ENCODE data around the gene ADCY1. TPM values are rescaled to one million over a fixed set of nuclear protein-coding genes. Genes with fewer than 3 reads are reported as not detected.

Gene ADCY1
- total and polyA plus RNA-seq, 2 donors: 1.2 to 3.7 TPM

DNA sequence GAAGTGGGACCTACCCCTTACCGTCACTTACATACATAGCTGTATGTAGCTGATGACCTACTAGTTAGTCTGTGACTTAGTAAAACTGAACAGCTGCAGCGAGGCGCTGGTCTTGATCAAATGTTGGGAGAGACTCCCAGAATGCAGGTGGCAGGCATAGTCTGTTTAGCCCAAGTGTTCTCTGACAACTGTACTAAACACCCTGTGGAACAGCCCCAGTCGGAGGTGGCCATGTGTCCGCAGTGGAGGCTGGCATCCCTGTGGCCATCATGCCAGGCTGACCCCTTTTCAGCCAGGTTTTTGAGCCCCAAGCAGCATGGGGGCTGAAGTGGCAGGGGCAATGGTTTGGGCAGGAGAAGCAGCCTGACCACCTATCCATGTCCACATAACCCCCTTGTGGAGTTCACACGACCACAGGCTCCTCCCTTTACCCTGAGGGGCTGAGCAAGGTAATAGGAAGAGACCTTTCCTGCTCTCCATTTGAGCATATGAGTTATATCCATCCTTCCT lies 7.2 kb downstream of the ADCY1 start:
- Histone ChIP-seq H3K4me1 (ENCODE audit: insufficient read depth) (no peaks in the 10 kb centered on the region), H3K4me3 (ENCODE audit: low read depth, low read length) (no peak overlapping the region), H3K36me3 (ENCODE audit: insufficient read depth) (no peaks in the 10 kb centered on the region), H3K27ac (ENCODE audit: low read depth) (no peak overlapping the region)
- WGBS: 75% methylated on average over 6 of the region's 6 CpGs
- no peak for DNase-seq (ENCODE audit: extremely low spot score)

DNA sequence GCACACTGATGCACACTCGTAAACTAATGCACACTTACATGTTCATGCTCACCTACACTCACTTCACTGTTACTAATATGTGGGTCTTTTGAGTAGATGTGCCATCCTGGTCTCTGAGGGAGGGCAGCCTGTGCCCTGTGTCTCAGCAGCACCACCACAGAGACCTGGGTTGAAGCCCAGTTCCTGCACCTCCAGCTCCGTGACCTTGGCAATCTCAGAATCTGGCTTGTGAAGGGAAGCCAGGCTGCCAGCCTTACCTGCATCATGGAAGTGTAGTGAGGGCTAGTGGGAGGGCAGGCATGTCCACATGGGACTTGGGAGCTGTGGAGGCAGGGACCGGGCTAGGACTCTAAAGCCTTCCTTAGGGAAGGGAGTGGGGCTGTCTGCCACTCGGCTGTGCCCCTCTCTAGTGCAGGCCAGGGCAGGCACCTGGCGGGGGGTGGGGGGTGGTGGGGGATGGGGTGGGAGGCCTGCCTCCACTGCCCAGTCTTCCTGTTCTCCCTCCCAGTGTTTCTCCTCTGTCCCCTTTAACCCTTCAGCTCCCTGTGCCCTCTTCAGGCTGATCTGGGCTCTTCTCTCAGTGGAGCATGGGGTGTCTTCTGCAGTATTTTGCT lies 8.1 kb downstream of the ADCY1 start:
- Histone ChIP-seq H3K36me3 (ENCODE audit: insufficient read depth) (no peaks in the 10 kb centered on the region), H3K27ac (ENCODE audit: low read depth) (no peak overlapping the region), H3K4me1 (ENCODE audit: insufficient read depth) (no peaks in the 10 kb centered on the region), H3K4me3 (ENCODE audit: low read depth, low read length) (no peak overlapping the region)
- DNase-seq (ENCODE audit: extremely low spot score): no peak
- 66% methylated on average over 5 of the region's 5 CpGs for WGBS

DNA sequence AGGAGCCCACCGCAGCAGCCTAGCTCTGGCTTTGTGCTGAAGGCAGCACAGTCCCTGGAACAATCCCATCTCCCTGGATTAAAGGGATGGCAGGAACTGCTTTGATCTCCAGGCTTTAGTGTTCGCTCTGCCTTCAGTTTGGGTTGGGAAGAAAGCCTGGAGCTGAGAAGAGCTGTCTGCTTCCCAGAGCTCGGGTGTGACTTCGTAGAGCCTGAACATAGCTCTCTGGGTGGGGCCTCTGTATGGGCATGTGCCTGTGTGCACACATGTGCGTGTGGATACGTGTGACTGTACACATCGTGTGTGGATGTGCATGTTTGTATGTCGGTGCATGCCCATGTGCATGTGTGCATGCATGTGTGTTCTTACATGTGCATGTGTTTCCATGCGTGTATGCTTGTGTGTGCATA lies 8.7 kb downstream of the ADCY1 start:
- DNase-seq (ENCODE audit: extremely low spot score): no peak
- WGBS: 48% methylated on average over 9 of the region's 9 CpGs
- Histone ChIP-seq H3K27ac (ENCODE audit: low read depth) (no peak overlapping the region), H3K4me3 (ENCODE audit: low read depth, low read length) (no peak overlapping the region), H3K4me1 (ENCODE audit: insufficient read depth) (no peaks in the 10 kb centered on the region), H3K36me3 (ENCODE audit: insufficient read depth) (no peaks in the 10 kb centered on the region)

DNA sequence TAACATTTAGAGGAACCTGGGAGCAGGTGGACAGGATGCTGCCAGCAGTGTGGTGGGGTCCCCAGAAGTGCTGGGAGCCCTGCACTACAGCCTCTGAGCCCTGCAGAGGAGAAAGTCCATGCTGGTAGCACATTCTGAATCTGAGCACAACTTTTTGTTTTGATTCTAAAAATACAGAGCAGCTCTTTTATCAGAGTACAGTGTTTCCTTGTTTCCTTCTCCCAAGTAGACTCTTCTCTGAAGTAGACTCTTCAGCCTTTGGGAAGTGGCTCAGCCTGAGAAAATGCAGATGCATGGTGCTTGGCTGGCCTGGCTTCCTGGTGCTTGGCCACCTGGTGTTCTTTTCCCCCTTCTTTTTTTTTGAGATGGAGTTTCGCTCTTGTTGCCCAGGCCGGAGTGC lies 9.1 kb downstream of the ADCY1 start:
- H3K36me3 ChIP-seq (ENCODE audit: insufficient read depth): no peaks in the 10 kb centered on the region
- no peak overlapping the region for H3K4me3 ChIP-seq (ENCODE audit: low read depth, low read length)
- DNase-seq (ENCODE audit: extremely low spot score): no peak
- H3K27ac ChIP-seq (ENCODE audit: low read depth): no peak overlapping the region
- no peaks in the 10 kb centered on the region for H3K4me1 ChIP-seq (ENCODE audit: insufficient read depth)
- WGBS: 85% methylated on average over 2 of the region's 2 CpGs

DNA sequence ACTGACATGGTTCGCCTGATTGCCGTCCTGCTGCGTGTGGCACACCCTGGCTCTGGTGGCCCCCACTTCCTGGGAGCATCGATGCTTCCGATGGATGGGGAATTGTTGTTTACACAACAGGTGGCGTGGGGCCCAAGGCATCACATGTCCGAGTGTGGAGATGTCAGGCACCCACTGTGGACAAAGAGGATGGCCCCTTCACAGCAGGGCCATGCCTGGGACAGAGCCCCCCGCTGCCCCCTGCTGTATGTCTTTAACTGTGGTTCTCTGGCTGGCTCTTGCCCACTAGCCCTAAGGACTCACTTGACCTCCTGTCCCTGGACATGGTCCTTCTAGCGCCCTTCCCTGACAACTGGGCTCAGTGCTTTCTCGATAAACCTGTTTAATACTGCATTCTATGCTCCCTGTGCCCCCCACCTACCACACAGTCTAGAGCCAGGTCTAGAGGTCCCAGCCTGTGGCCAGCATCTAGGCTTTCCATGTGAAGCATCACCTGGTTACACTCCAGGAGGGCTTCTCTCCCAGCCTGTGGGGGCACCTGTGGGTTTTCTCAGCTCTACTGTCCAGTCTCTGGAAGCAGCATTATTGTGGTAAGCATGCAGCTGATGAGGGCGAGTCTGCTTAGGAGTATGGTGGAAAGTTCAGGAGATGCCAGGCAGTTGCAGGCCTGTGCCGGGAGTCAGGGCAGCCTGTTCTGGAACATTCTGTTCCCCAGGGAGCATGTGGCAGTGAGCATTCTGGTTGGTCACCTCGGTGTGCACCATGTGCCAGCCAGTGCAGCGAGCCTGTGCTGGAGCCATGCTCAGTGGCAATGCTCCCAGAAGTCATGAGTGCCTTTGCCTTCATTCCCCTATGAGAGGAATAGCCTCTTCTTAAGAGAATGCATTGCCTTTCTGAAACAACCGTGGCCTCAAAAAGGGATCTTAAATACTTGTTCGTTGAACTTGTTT lies 10.4 kb downstream of the ADCY1 start:
- no peaks in the 10 kb centered on the region for H3K36me3 ChIP-seq (ENCODE audit: insufficient read depth)
- H3K4me3 ChIP-seq (ENCODE audit: low read depth, low read length): no peak overlapping the region
- no peak overlapping the region for H3K27ac ChIP-seq (ENCODE audit: low read depth)
- no peak for DNase-seq (ENCODE audit: extremely low spot score)
- 90% methylated on average over 16 of the region's 16 CpGs for WGBS
- no peaks in the 10 kb centered on the region for H3K4me1 ChIP-seq (ENCODE audit: insufficient read depth)

GRCh38 chr7:45585628-45586027 lies 11.5 kb downstream of the ADCY1 start:
- Histone ChIP-seq H3K4me3 (ENCODE audit: low read depth, low read length) (no peak overlapping the region), H3K27ac (ENCODE audit: low read depth) (no peak overlapping the region), H3K36me3 (ENCODE audit: insufficient read depth) (no peaks in the 10 kb centered on the region), H3K4me1 (ENCODE audit: insufficient read depth) (no peaks in the 10 kb centered on the region)
- WGBS: 83% methylated on average over 5 of the region's 5 CpGs
- DNase-seq (ENCODE audit: extremely low spot score): no peak

DNA sequence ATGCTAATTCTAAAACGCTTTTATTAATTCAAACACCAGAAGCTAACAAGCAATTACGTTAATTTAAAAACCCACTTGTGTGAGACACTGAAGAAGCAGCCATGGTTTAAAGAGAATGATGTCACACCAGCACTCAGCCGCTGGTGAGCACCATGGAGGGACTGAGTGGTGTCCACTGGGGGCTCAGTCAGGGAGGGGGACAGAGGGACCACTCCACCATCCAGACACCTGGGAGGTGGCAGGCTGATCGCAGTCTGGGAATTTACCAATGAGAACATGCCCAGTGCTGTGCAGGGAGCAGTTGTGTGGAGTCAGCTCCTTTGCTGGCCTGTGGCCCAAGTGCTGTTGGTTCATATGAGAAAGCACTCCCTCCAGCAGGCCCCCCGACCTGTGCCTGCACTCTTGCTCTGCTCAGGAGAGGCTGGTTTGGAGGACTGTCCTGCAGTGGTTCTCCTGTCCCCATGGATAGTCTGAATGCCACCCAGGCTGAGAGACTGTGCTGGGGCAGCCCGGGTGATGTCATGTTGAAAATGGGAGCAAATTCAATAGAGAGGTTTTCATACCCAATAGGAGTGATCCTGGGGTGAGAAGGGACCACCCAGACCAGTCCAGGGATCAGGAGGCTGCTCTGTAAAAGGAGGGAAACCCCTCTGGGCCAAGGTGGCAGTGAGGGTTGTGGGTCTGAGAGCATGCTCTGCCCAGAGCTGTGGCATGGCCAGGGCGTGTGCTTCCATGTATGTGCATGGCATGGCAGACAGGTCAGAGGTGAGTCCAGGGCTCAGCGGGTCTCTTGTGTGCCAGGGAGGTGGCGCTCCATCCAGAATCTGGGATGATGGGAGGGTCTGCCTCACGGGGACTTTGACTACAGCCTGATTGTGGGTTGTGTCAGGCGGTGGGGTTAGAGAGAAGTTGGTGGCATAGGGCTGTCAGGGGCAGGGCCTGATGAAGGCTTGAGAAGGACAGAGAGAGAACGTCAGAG lies 12.7 kb downstream of the ADCY1 start:
- WGBS: 87% methylated on average over 12 of the region's 12 CpGs
- no peak overlapping the region for H3K27ac ChIP-seq (ENCODE audit: low read depth)
- H3K4me1 ChIP-seq (ENCODE audit: insufficient read depth): no peaks in the 10 kb centered on the region
- DNase-seq (ENCODE audit: extremely low spot score): no peak
- no peak overlapping the region for H3K4me3 ChIP-seq (ENCODE audit: low read depth, low read length)
- no peaks in the 10 kb centered on the region for H3K36me3 ChIP-seq (ENCODE audit: insufficient read depth)

GRCh38 chr7:45588466-45588865 lies 14.3 kb downstream of the ADCY1 start:
- no peak for DNase-seq (ENCODE audit: extremely low spot score)
- no peaks in the 10 kb centered on the region for H3K4me1 ChIP-seq (ENCODE audit: insufficient read depth)
- H3K4me3 ChIP-seq (ENCODE audit: low read depth, low read length): no peak overlapping the region
- no peaks in the 10 kb centered on the region for H3K36me3 ChIP-seq (ENCODE audit: insufficient read depth)
- WGBS: 86% methylated on average over 6 of the region's 6 CpGs
- H3K27ac ChIP-seq (ENCODE audit: low read depth): no peak overlapping the region

DNA sequence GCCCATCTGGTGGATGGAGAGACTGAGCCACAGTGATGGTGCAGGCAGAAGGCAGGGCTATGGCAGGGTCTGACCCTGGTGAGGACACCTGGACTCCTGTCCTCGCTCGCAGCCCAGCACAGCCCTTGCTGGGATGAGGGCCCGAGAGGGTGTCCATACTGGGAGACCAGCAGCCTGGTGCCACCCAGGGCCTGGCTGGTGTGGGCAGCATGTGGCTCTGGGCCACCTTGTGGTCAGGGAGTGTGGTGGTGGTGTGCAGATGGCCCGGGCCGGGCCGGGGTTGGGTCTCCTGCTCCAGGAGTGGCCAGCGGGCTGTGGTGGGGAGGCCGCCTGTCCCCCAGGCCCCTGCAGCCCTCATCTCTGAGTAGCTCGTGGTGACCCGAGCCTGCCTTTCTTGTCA lies 14.9 kb downstream of the ADCY1 start:
- WGBS: 88% methylated on average over 10 of the region's 10 CpGs
- H3K36me3 ChIP-seq (ENCODE audit: insufficient read depth): no peaks in the 10 kb centered on the region
- no peaks in the 10 kb centered on the region for H3K4me1 ChIP-seq (ENCODE audit: insufficient read depth)
- no peak for DNase-seq (ENCODE audit: extremely low spot score)
- no peak overlapping the region for H3K27ac ChIP-seq (ENCODE audit: low read depth)
- no peak overlapping the region for H3K4me3 ChIP-seq (ENCODE audit: low read depth, low read length)

DNA sequence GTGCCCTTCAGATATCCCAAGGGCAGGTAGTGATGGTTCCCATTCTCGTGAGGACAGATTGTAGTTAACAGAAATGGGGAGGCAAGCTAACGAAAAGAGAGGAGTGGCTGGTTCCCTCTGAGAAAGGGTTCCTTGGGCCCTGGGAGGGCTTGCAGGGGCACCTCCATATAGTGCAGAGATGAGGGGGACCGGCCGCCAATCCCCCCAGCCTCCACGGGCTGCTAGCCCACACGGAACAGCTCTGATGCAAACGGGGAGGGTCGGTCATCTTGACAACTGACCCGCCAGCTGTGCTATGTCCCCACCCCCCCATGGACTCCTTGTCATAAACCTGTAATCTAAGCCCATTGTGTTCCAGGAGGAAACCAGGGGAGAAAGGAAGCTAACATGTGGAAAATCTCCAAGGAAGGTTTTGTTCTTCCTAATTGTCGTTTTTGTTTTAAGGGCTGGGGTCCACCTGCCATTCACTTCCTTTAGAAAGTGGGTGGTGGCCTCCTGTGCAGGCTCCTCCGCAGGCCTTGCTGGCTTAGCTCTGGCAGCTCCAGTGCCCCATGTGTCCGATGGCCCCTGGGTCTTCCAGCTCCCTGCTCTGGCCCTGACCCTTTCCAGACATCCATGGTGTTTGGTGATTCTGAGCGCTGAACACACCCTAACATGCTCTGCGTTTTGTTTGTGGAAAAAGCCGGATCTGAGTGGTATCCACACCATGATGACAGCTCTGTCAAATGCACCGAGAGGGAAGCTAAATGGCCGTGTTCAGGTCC lies 15.9 kb downstream of the ADCY1 start:
- H3K4me1 ChIP-seq (ENCODE audit: insufficient read depth): no peaks in the 10 kb centered on the region
- H3K27ac ChIP-seq (ENCODE audit: low read depth): no peak overlapping the region
- no peaks in the 10 kb centered on the region for H3K36me3 ChIP-seq (ENCODE audit: insufficient read depth)
- H3K4me3 ChIP-seq (ENCODE audit: low read depth, low read length): no peak overlapping the region
- WGBS: 70% methylated on average over 17 of the region's 17 CpGs
- no peak for DNase-seq (ENCODE audit: extremely low spot score)

- no peaks in the 10 kb centered on the region for H3K4me1 ChIP-seq (ENCODE audit: insufficient read depth)
- WGBS: 51% methylated on average over 5 of the region's 5 CpGs
- H3K4me3 ChIP-seq (ENCODE audit: low read depth, low read length): no peak overlapping the region
- DNase-seq (ENCODE audit: extremely low spot score): no peak
- no peaks in the 10 kb centered on the region for H3K36me3 ChIP-seq (ENCODE audit: insufficient read depth)
- H3K27ac ChIP-seq (ENCODE audit: low read depth): no peak overlapping the region
Measured at GRCh38 chr7:45590679-45591057, 16.5 kb downstream of the ADCY1 start.

DNA sequence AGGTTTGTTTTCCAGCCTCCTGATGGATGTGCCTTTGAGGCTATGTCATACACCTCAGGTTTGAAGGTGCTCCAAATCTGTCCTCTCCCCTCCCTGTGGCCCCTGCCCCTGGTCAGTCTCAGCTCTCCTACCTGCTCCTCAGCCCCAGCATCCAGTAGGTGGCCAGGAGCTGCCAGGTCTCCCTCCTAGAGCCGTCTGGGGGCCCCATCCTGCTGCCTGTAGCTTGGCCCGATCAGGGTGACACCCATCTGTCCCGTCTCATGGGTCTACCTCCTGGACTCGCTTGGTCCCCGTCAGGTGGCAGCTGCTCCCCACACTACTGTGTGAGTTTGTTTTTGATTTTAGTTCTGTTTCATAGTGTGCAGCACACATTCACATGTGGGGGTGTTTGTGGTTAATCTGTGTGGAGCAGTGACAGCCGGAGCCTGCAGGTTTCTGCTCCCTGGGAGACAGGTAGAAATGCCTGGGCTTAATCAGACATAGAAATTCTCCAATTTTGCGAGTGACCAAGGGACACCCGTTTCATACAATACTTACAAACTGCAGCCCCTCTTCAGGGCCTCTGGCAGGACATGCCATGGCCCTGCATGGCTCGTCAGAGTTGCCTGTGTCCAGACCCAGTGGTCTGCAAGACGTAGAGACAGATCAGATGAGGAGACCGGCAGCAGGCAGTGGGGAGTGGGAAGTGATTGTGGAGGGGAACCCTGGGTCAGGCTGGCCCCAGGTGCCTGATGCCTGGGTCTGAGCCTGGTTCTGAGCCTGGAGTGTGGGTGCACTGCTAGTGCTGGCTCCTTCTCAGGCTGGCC lies 17.1 kb downstream of the ADCY1 start:
- no peak for DNase-seq (ENCODE audit: extremely low spot score)

More for the DNA sequence above, 17.1 kb downstream of the ADCY1 start:
- H3K4me1 ChIP-seq (ENCODE audit: insufficient read depth): no peaks in the 10 kb centered on the region
- H3K4me3 ChIP-seq (ENCODE audit: low read depth, low read length): no peak overlapping the region
- WGBS: 86% methylated on average over 11 of the region's 11 CpGs
- no peaks in the 10 kb centered on the region for H3K36me3 ChIP-seq (ENCODE audit: insufficient read depth)
- no peak overlapping the region for H3K27ac ChIP-seq (ENCODE audit: low read depth)
